GM21381 (cell line): ENCODE data around the gene PCNX1.
"Not testable (repeated sequence)": the region's sequence is repeated elsewhere in the genome, so short reads cannot be mapped to it uniquely, and the experiment has no call there.

Experiments
- ATAC-seq: cut with Tn5 transposase; IDR thresholded peaks from one replicate; pipeline ENCODE4 v1.9.1; 2021; ENCODE audit warnings: mild to moderate bottlenecking, moderate library complexity; ENCODE audit not compliant: unreplicated experiment

PCNX1 gene

DNA sequence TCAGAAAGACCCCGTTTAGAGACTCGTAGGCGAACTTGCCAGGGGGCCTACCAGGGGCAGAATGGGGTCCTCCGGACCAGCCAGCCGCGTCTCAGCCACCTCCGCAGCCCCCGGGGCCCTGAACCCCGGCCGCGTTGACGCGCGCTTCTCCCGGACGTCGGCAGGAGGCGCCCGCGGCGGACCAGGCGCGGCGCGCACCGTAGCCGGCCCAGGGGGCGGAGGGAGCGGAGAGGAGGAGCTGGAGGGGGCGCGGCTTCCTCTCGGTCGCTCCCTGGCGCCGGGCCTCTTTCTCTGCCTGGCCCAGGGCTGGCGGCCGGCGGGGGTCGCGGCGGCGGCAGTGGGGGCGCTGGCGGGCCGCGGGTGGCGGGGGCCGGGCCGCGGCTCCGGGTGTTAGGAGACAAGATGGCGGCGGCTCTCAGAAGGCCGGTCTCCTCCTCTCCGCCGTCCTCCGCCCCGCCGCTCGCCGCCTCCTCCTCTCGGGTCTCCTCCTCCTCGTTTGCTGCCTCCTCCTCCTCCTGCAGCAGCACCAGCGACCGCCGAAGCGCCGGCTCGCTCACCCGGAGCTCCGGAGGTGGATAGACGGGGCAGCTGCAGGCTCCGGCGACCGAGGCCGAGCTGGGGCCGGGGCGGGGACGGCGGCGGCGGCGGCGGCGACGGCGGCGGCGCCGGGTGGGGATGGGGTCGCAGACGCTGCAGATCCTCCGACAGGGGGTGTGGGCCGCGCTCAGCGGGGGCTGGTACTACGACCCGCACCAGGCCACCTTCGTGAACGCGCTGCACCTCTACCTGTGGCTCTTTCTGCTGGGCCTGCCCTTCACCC is at the start of gene PCNX1:
Gene PCNX1 (plus strand): TSS at position 284 of the 820 bp plus-strand sequence. CDS start 392 bp downstream, at position 676.
- peak; percentile 77 for ATAC-seq

DNA sequence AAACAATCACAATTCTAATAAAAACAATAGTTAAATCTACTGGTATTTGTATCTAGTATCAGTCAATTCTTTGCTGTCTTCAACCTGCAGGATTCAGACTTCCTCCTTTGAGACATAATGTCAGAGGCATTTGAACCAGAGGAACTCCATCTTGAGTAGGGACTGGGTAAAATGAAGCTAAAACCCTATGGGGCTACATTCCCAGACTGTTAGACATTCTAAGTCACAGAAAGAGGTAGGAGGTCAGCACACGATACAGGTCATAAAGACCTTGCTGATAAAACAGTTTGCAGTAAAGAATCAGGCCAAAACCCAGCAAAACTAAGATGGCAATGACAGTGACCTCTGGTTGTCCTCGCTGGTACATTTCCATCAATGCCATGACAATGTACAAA is 49.8 kb upstream of the PCNX1 start:
- ATAC-seq: no peak

- no peak for ATAC-seq
Measured at GRCh38 chr14:70858641-70859040, 48.6 kb upstream of the PCNX1 start.

DNA sequence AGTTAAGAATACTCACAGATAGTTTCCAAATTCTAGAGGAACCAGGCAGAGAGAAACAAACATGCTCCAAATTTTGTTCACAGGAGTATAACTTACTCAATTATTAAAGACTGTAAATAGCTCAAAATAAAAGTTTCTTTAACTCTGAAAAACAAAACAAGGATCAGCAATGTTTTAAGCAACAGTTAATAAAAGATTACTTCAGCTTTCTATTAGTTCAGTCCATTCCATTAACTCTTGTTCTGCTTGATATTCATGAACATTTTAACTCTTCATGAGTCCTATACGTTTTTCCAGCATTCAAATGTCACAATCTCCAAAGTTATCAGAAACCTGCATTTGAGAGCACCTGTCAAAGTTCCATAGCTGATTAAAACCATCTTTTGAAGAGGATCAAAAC is 40.3 kb upstream of the PCNX1 start:
- not testable (repeated sequence) for ATAC-seq

DNA sequence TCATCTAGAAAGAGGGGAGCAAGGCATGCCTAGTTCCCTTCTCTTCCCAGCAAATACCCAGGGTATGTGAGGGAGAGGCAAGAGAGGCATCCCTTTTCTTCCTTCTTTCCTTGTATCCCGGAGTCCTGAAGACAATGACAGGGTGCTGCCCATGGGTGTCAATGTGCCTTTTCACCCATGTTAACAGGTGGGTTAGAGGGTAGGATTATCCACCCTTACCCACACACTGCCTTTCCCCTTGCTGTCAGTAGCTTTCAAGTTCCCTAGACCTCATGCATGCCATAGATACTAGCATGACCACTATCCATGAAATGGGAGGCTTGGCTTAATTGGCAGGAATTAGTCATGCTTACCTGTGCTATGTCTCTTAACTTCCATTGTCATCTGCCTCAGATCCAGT is 36.3 kb upstream of the PCNX1 start:
- no peak for ATAC-seq

- ATAC-seq: no peak
Measured at GRCh38 chr14:70871863-70872677, 35.2 kb upstream of the PCNX1 start.

DNA sequence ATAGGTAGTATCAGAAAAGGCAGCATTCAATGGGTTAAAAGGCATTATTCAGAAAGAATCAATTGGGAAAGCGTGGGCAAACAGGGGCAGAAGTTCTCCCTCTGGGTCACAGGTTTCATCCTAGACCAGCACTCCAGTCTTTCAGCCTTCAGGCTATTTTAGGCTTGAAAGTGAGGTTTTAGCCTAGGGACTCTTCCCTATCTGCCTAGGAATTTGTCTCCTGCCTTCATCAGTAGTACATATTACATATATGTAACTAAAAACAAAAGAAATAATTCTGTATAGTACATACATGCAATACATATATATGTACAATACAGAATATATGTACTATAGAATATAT is 34.6 kb upstream of the PCNX1 start:
- ATAC-seq: no peak

DNA sequence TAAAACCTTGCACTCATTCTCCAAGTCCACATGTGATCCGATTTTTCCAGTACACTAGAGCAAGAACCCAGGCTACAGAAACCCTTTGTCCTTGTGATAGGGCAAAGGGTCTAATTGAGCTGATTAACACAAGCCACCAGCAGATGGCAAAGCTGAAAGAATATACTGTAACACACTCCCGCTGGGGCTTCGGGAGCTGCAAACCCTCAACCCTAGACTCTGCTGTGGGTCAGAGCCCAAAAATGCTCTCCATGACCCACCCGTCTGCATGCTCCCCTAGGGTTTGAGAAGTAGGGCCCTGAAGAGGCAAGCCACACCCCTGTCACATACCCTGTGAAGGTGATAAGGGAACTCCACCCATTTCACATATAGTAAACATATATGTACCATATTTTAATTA is 33.6 kb upstream of the PCNX1 start:
- ATAC-seq: no peak

GRCh38 chr14:70875811-70876460 is 31.3 kb upstream of the PCNX1 start:
- ATAC-seq: not testable (repeated sequence)

GRCh38 chr14:70879448-70879847 is 27.8 kb upstream of the PCNX1 start:
- no peak for ATAC-seq

- ATAC-seq: not testable (repeated sequence)
Measured at GRCh38 chr14:70880888-70881287, 26.4 kb upstream of the PCNX1 start.

DNA sequence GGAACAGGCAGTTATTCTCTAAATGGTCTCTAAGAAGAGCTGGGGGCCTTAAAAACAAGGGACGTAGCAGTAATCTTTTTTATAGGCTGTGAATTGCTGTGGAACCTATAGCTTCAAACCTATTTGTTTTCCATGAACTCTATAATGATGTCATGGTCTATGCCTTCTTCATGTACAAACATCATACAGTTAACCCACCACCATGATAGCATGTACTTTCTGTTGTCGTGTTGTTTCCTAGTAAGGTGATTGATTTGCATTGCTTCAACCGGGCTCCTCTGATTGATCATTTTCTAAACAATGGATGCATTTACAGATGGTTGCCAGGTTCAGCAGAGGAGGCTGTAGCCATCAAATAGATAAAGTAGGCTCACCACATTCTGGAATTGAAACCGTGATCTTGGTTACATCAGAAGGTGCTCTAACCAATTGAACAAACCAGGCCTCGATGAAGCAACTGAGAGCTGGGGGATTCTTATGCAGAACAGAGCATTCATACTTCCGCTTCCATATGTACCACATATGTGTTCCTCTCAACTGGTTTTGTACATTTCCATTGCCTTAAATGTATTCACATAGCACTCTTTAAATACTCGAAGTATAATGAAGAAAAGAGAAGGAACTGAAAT is 25.6 kb upstream of the PCNX1 start:
- ATAC-seq: peak; percentile 52

- no peak for ATAC-seq
Measured at GRCh38 chr14:70882776-70883492, 24.3 kb upstream of the PCNX1 start.

- ATAC-seq: no peak
Measured at GRCh38 chr14:70884595-70885342, 22.5 kb upstream of the PCNX1 start.

DNA sequence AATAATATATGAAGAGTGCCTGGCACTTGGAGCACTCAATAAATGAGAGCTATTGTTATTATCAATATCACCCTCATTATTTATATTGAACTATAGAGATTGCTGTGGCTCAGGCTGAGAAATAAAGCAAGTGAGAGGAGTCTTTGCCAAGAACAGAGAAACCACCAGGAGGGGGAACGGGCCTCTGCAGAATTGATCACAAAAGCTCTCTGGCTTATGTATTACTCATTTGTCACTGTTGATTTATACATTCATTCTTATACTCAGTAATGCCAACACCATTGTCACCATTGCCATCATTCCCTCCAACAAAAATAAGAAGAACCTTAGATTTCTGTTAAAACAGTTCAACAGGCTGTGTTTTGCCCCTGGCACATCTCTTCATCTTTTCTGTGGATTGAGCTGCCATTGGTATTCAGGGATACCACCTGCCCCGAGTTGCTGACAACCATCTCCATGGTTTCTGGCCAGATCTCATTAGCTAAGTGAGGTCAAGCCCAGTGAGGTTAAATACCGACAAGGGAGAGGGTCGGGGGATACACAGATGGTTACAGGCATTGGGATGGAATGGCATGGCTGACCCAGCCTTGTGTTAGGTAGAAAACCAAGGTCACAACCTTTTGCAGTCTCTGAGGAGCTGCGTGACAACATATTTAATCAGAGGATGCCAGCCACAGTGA is 21.8 kb upstream of the PCNX1 start:
- ATAC-seq: no peak

- ATAC-seq: peak; percentile 41
Measured at GRCh38 chr14:70886421-70887206, 20.6 kb upstream of the PCNX1 start.

- ATAC-seq: peak; percentile 44
Measured at GRCh38 chr14:70887207-70887681, 20.0 kb upstream of the PCNX1 start.
